HG02943 (cell line): Measurements from ENCODE around the gene MS4A15.
"Not testable (repeated sequence)": the region's sequence is repeated elsewhere in the genome, so short reads cannot be mapped to it uniquely, and the experiment has no call there.

Experiments used
- ATAC-seq: cut with Tn5 transposase; IDR thresholded peaks from one replicate; pipeline ENCODE4 v1.9.1; 2021; ENCODE audit warnings: mild to moderate bottlenecking, low read depth, moderate library complexity; ENCODE audit not compliant: unreplicated experiment

Gene MS4A15

GRCh38 chr11:60753309-60753708, 3.4 kb upstream of the MS4A15 start:
- ATAC-seq = no peak

GRCh38 chr11:60754887-60755286, 1.8 kb upstream of the MS4A15 start:
- no peak for ATAC-seq

DNA sequence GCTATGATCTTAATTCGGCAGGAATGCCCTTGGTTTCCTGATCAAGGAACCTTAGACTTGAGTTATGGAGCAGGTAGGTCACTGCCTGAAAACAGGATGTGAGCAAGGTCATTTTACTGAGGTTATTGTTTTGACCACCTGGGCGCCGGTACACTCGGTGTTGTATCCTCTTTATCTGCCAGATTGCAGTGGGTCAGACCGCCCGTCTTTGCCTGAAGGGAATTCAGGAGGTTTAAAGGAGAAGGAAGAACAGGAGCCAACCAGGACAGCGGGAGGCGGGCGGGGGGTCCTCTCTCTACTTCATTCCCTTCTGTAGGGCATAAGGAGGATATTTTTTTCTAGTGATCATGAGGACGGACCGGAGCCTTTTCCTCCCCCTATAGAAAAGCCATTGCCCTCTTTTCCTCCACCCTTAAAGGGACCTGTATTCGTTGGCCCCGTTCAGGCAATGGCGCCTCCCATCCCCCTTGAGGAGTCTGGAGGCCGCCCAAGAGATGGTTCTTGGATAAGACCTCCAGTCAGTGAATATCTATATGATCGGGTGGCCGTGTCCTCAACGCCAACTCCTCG, 649 bp downstream of the MS4A15 start:
- ATAC-seq = no peak

- not testable (repeated sequence) for ATAC-seq
These were observed 2.0 kb downstream of the MS4A15 start for GRCh38 chr11:60758671-60759070.

DNA sequence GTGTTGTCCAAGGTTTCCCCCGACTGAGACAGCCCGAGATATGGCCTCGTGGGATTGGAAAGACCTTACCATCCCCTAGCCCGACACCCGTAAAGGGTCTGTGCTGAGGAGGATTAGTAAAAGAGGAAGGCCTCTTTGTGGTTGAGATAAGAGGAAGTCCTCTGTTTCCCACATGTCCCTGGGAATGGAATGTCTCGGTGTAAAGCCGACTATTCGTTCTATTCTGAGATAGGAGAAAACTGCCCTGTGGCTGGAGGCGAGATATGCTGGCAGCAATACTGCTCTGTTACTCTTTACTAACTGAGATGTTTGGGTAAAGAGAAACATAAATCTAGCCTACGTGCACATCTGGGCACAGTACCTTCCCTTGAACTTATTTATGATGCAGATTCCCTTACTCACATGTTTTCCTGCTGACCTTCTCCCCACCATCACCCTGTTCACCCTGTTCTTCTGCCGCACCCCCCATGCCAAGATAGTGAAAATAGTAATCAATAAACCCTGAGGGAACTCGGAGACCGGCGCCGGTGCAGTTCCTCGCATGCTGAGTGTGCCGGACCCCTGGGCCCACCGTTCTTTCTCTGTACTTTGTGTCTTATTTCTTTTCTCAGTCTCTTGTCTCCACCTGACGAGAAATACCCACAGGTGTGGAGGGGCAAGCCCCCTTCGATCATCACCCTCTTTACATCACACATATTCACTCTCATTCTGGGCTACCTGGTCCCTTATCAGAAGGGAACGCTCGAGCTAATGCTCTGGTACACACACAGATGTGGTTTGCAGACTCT, 3.0 kb downstream of the MS4A15 start:
- ATAC-seq = not testable (repeated sequence)

DNA sequence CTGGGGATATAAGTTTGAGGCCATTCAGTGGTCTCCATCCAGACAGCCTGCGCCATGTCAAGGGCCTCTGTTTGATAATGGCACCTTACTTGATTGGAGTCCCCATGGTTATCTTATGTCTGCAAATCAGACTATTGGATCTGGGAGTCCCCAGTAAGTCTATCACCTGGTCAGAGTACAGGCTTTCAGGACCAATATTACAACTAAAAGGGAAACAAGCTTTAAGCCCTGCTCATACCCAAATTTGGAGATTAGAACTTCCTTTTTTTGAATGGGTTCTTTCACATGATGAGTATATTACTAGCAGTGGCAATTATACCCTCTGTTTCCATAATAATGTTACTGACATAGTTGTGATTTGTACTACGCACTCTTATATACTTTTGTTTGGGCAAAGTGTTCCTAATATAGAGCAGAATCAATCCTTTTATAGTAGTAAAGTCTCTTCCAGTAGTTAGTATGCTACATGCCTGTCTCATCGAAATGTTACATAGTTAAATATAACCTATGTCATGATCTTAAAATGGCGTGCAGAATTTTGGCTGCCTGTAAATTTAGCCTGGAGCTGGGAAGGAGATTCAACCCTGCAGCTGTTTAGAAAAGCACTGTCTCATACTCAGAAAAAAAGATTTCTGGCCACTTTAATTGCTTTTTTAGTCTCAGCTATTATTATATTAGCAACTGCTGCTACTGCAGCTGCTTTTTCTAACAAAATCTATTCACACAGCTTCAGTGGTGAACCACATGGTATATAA, 4.9 kb downstream of the MS4A15 start:
- no peak for ATAC-seq

DNA sequence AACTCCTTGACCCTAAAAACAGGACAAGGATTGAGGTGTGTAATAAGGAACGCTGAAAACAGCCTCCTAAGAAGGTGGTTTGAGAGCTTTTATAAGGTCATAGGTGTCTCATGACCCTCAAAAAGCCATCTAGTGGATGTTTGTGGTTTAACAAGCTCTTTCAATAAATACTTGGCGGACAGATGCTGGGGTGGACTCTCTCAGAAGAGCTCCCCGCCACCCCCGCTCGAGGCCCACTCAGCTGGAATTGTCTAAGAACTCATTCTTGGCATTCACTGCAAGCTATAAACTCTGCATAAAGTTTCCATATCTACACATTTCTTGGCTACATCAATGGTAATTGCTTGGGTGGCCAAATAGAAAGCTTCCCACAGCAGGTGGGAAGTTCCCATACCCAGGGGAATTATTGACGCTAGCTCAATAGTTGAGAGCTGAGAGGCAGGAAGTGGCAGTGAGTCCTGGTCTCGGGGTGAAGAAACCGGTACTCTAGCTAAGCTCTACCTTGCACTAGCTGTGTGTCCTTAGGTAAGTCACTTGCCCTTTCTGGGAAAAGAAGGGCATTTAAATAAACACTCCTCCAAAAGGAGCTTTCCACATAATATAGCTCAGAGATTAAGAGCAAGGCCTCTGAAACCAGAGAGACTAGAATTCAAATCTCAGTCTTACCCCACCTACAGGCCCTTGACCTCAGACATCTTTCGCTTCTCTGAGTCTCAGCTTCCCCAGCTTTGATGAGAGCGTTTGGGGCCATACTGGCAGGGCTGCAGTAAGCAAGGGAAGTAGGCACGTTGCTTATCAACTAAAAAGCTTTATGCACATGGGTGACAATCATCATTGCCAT, 6.4 kb downstream of the MS4A15 start:
- peak; percentile 63 for ATAC-seq

DNA sequence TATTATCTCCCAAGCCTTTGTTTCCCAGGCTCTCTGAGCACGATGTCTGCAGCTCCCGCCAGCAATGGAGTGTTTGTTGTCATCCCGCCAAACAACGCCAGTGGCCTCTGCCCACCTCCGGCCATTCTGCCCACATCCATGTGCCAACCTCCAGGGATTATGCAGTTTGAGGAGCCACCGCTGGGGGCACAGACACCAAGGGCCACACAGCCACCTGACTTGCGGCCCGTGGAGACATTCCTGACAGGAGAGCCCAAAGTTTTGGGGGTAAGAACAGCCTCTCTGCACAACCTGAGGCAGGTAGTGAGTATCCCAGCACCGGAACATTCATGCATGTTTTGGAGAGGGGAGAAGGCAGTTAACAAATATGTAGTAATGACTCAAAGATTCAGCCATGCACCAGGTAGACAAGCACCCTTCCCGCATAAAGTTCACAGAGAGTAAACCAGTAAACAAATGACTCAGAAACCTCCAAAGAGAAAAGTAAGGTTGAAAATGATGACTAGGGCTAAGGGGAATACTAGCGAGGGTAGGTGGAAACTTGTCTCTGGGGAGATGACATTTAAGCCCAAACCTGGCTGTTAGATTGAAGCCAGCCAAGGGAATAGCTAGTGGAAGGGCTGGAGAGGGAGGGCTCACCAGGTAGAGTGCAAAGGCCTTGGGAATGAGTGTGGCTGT, 7.2 kb downstream of the MS4A15 start:
- ATAC-seq = no peak

DNA sequence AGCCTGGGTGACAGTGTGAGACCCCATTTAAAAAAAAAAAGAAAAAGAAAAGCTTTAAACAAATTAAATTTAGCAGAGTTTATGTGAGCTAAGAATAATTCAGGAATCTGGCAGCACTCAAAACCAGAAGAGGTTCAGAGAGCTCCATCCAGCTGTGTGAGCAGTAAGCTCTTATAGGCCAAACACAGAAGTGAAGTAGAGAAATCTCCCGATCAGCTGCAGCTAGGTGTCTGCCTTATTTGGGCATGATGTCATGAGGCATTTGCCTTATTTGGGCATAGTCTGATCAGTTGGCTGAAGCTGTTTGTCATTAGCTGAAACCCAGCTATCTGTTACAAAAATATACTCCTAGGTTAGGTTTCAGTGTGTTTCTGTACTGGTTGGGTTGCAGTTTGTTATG, 8.2 kb downstream of the MS4A15 start:
- no peak for ATAC-seq

DNA sequence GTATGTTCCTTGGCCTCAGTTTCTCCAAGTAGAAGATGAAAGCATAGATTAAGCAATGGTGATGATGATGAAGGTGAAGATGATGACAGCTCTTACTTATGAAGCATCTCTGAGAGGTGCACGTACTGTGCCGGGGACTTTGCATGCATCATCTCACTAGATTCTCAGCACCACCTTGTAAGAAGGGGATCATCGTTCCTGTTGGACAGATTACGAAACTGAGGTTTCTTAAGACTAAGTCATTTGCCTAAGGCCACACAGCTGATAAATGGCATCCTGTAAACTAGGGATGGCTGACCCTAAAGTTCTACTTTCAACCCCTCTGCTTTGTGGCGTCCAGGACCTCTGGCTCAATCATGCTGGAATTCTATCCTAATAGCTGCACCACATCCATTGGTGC, 8.7 kb downstream of the MS4A15 start:
- no peak for ATAC-seq

DNA sequence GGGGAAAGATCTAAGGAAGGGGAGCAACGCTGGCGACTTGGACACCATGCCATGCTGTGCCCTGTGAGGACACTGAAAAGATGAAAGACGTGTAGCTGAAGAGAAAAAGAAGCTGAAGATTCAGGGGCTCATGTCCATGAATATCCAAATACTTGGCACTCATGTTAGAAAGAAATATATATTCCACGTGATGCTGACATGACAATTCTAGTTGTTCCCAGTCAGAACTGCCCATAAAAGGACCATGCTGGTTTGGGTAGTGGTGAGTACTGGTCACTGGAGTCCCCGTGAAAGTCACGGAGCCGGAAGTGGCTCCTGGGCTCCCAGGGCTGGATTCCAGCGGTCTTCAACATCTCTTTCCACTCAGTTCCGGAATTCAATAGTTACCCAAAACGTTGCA, 9.9 kb downstream of the MS4A15 start:
- no peak for ATAC-seq

DNA sequence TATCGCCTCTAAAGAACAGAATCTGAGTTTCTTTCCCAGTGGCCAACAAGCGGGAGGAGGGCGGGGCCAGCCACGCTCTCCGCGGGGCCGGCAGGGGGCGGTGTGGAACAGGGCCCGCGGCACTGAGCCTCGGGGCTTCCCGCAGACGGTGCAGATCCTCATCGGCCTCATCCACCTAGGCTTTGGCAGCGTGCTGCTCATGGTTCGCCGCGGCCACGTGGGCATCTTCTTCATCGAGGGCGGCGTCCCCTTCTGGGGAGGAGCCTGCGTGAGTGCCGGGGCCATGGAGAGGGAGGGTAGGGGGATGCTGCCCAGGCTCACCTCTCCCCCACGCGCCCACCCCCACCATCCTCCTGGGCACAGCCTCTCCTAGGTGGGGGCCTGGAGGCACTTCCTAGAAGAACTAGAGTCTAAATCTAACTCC, 10.7 kb downstream of the MS4A15 start:
- ATAC-seq = no peak

GRCh38 chr11:60768202-60768601, 11.5 kb downstream of the MS4A15 start:
- ATAC-seq = no peak

- no peak for ATAC-seq
These were observed 12.6 kb downstream of the MS4A15 start for GRCh38 chr11:60769273-60769672.

GRCh38 chr11:60769811-60770210, 13.1 kb downstream of the MS4A15 start:
- ATAC-seq = no peak

- no peak for ATAC-seq
These were observed 14.5 kb downstream of the MS4A15 start for GRCh38 chr11:60771146-60771545.

- ATAC-seq = no peak
These were observed 15.3 kb downstream of the MS4A15 start for GRCh38 chr11:60771879-60772525.

DNA sequence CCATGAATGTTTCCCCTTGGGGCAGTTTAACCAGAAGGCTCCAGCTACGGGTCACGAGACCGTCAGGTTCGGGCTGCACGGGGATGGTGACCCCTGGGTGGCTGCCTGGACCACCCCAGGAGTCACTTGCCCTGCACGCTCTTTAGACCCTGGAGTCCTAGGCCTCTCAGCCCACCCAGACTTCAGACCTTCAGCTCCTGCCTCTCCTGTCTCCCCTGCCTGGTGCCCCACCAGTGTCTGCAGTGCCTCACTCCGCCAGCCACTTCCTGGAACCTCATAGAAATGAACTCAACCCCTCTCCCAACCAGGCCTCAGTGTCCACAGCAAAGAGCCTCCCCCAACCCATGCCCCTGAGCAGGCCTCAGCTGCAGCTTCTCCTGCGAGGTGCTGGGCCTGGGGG, 16.0 kb downstream of the MS4A15 start:
- no peak for ATAC-seq

DNA sequence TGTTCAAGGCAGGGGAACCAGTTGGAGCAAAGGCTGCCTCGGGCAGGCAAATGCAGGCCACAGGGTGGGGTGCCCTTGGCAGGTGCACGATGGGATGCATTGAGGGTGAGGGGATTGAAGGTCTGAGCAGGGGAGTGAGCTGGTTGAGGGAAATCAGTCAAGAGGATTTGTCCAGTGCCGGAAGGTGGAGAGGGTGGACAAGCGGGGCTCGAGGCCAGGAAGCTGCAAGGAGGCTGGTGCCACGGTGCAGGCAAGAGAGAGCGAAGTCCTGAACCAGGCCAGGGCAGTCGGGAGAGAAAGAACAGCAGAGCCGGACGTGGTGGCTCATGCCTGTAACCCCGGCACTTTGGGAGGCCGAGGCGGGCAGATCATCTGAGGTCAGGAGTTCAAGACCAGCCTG, 18.1 kb downstream of the MS4A15 start:
- ATAC-seq = no peak
